ENCODE results near the gene VEPH1. TPM values are rescaled to one million over a fixed set of nuclear protein-coding genes. Genes with fewer than 3 reads are reported as not detected.

The VEPH1 gene
- total RNA-seq, 1 experiment from 2014 or later, result 0.32 TPM

GRCh38 chr3:157498371-157498770, 4.8 kb downstream of the VEPH1 start:
- ChIA-PET POLR2A (ENCODE audit: low non-redundant PET) (no interaction called here), CTCF (interaction anchor here (0.6 kb wide), 1 partner anchor 207 kb away, joined by 6 read pairs; no protein-coding TSS in a partner anchor)
- DNase-seq (ENCODE audit: low spot score), result no peak
- Histone ChIP-seq H3K27me3 (replicated peaks; ENCODE audit: insufficient read depth, low read depth, low read length, poor library complexity) (peaks cover 8% of the 10 kb centered on the region), H3K4me3 (ENCODE audit: low read depth, low read length, poor library complexity, severe bottlenecking) (no peak overlapping the region), H3K27ac (ENCODE audit: low read depth, low read length, poor library complexity, severe bottlenecking) (no peak overlapping the region), H3K9me3 (ENCODE audit: low read depth, low read length, poor library complexity, severe bottlenecking) (no peaks in the 10 kb centered on the region), H3K4me1 (ENCODE audit: insufficient read depth, low read length, poor library complexity, severe bottlenecking) (no peaks in the 10 kb centered on the region), H3K36me3 (ENCODE audit: insufficient read depth, low read length, poor library complexity, severe bottlenecking) (no peaks in the 10 kb centered on the region)
- TF ChIP-seq CTCF (conservative IDR thresholded peaks at IDR 0.05; ENCODE audit: low read depth, low read length), result no peak
- no peak for TF ChIP-seq EZH2 (IDR thresholded peaks at IDR 0.05; ENCODE audit: borderline replicate concordance, low read depth, low read length, poor library complexity, severe bottlenecking)
- BruUV-seq (replicated peaks), result no TSS peak
- intact Hi-C loops (cut with micrococcal nuclease; ENCODE audit: unreplicated experiment), result no loop called here

GRCh38 chr3:157495846-157496245, 7.4 kb downstream of the VEPH1 start:
- Histone ChIP-seq H3K27me3 (replicated peaks; ENCODE audit: insufficient read depth, low read depth, low read length, poor library complexity) (peaks cover 8% of the 10 kb centered on the region), H3K4me3 (ENCODE audit: low read depth, low read length, poor library complexity, severe bottlenecking) (no peak overlapping the region), H3K9me3 (ENCODE audit: low read depth, low read length, poor library complexity, severe bottlenecking) (no peaks in the 10 kb centered on the region), H3K4me1 (ENCODE audit: insufficient read depth, low read length, poor library complexity, severe bottlenecking) (no peaks in the 10 kb centered on the region), H3K27ac (ENCODE audit: low read depth, low read length, poor library complexity, severe bottlenecking) (no peak overlapping the region), H3K36me3 (ENCODE audit: insufficient read depth, low read length, poor library complexity, severe bottlenecking) (no peaks in the 10 kb centered on the region)
- intact Hi-C loops (cut with micrococcal nuclease; ENCODE audit: unreplicated experiment), result no loop called here
- no TSS peak for BruUV-seq (replicated peaks)
- no peak for DNase-seq (ENCODE audit: low spot score)
- ChIA-PET POLR2A (ENCODE audit: low non-redundant PET) (no interaction called here), CTCF (no interaction called here)
- TF ChIP-seq EZH2 (IDR thresholded peaks at IDR 0.05; ENCODE audit: borderline replicate concordance, low read depth, low read length, poor library complexity, severe bottlenecking), result no peak
- TF ChIP-seq CTCF (conservative IDR thresholded peaks at IDR 0.05; ENCODE audit: low read depth, low read length), result no peak

DNA sequence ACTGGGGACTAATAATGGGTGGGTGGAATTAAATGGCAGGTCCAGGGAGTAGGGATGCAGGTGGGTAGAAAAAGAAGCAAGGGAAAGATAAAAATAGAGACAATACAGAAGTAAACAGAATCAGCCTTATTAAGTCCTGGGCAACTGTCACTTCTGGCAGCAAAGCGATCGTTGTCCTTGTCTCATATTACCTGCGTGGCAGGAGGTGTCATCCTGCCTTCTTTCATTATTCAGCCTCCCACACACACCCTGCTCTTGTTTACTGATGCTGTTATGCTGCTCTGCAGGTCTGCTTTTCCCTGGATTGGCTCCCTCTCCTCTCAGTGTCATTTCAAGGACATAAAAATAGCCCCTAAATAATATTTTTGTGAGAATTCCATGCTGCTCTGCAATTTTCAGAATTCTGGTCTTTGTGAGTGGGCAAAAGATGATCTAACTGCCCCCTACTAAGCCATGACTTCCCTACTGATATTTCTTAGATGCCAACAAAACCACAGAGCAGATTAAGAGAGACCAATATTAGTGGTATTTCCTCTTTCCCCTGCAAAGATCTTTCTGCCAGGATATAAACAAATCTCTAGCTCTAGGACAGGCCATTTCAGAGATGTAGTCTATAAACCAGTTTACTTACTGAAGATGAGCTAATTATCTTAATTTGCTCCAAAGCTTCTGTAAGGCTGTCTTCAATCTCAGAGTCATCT, 8.5 kb downstream of the VEPH1 start:
- Histone ChIP-seq H3K36me3 (ENCODE audit: insufficient read depth, low read length, poor library complexity, severe bottlenecking) (no peaks in the 10 kb centered on the region), H3K4me1 (ENCODE audit: insufficient read depth, low read length, poor library complexity, severe bottlenecking) (no peaks in the 10 kb centered on the region), H3K4me3 (ENCODE audit: low read depth, low read length, poor library complexity, severe bottlenecking) (no peak overlapping the region), H3K27ac (ENCODE audit: low read depth, low read length, poor library complexity, severe bottlenecking) (no peak overlapping the region), H3K9me3 (ENCODE audit: low read depth, low read length, poor library complexity, severe bottlenecking) (no peaks in the 10 kb centered on the region), H3K27me3 (replicated peaks; ENCODE audit: insufficient read depth, low read depth, low read length, poor library complexity) (peaks cover 8% of the 10 kb centered on the region)
- CTCF ChIA-PET, result no interaction called here
- intact Hi-C loops (cut with micrococcal nuclease; ENCODE audit: unreplicated experiment), result no loop called here
- TF ChIP-seq EZH2 (IDR thresholded peaks at IDR 0.05; ENCODE audit: borderline replicate concordance, low read depth, low read length, poor library complexity, severe bottlenecking) (no peak), CTCF (conservative IDR thresholded peaks at IDR 0.05; ENCODE audit: low read depth, low read length) (no peak)
- no TSS peak for BruUV-seq (replicated peaks)
- POLR2A ChIA-PET (ENCODE audit: low non-redundant PET), result no interaction called here
- DNase-seq (ENCODE audit: low spot score), result no peak

All from A673 (cell line).